ENCODE measurements around the gene MYF6.

- TF ChIP-seq ZNF274 (IDR thresholded peaks at IDR 0.05; ENCODE audit: low read depth, low read length) (no peak), YY1 (IDR thresholded peaks at IDR 0.05; ENCODE audit: insufficient read depth, insufficient read length) (no peak), SUZ12 (IDR thresholded peaks at IDR 0.05; ENCODE audit: extremely low read depth, insufficient read depth, insufficient read length) (no peak)
Observed at GRCh38 chr12:80721326-80721725, 13.9 kb downstream of the MYF6 start.
